Colonic mucosa (tissue), 4 donors: ENCODE data around the gene PPARG. TPM values are rescaled to one million over a fixed set of nuclear protein-coding genes. Genes with fewer than 3 reads are reported as not detected.

Experiments used
- DNase-seq: peaks from one replicate; pipeline ENCODE4 v3.0.0-alpha.2; 2020
- H3K27ac ChIP-seq: fragments of 200-600 bp; one replicate; pipeline ENCODE4 v1.8.0; 2021
- H3K27me3 ChIP-seq: fragments of 200-600 bp; one replicate; pipeline ENCODE4 v1.8.0; 2021
- H3K36me3 ChIP-seq: fragments of 200-600 bp; one replicate; pipeline ENCODE4 v1.8.0; 2021
- H3K4me1 ChIP-seq: fragments of 200-600 bp; one replicate; pipeline ENCODE4 v1.8.0; 2021; ENCODE audit warnings: mild to moderate bottlenecking
- H3K4me3 ChIP-seq: fragments of 200-600 bp; one replicate; pipeline ENCODE4 v1.8.0; 2021
- H3K9ac ChIP-seq, 2 donors: one replicate each; pipeline ENCODE4 v1.7.0; 2013; ENCODE audit warnings: control low read depth in 2 of 2, low read depth in 2 of 2, low read length in 2 of 2
- H3K9me3 ChIP-seq: fragments of 200-600 bp; one replicate; pipeline ENCODE4 v1.8.0; 2021
- intact Hi-C: fragments of 100-400 bp; cut with DNase I; formaldehyde crosslinking; loops from one replicate; pipeline ENCODE4 v1.14.1; 2022
- total RNA-seq, 2 donors: library from RNA; stranded (reverse); fragmentation: NEBNext Ultra II Directional in 1 of 2; extraction: Animal tissue kit (Norgen Biotek cat#: 25700) in 1 of 2; gene quantifications; one replicate each; pipeline ENCODE4 v1.2.1, GENCODE V29; 2021
- TF ChIP-seq, protein P1 (sequence below): fragments of 200-600 bp; IDR thresholded peaks from one replicate; pipeline ENCODE4 v1.8.0; 2022; ENCODE audit warnings: antibody characterized with exemption, mild to moderate bottlenecking
- donor health status: healthy.
- donor health status: DM: no; HTN: no; CAD: no.
- donor health status: DM: no; HTN: no; CAD: no.

The PPARG gene
- total RNA-seq, 2 donors from 2014 or later = 85.2 to 169 TPM

DNA sequence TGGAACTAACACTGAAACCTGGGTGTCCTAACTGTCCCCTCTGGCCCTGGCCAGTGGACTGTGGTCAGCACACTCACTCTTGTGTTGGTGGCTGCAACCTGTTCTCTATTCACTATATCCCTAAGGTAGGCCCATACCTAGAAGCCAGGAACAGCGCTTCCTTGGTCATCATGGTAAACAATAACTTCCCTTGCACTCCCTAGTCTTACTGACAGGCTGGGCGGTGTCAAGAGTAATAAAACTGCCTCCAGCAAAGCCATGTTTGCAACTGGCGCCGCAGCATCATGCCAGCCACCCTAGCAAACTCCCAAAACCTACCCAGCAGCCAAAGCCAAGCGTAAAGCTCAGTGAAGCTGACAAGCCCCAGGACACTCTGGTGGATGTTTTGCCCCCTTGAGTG, 132.3 kb downstream of the PPARG start:
- peak; percentile 70 for DNase-seq
- Histone ChIP-seq H3K27me3 (no peaks in the 10 kb centered on the region), H3K9ac (no peak overlapping the region), H3K4me3 (no peak overlapping the region), H3K27ac (no peak overlapping the region), H3K4me1 (no peaks in the 10 kb centered on the region), H3K9me3 (no peaks in the 10 kb centered on the region), H3K36me3 (no peaks in the 10 kb centered on the region)
- intact Hi-C loops = no loop called here
- TF ChIP-seq, protein P1, sequence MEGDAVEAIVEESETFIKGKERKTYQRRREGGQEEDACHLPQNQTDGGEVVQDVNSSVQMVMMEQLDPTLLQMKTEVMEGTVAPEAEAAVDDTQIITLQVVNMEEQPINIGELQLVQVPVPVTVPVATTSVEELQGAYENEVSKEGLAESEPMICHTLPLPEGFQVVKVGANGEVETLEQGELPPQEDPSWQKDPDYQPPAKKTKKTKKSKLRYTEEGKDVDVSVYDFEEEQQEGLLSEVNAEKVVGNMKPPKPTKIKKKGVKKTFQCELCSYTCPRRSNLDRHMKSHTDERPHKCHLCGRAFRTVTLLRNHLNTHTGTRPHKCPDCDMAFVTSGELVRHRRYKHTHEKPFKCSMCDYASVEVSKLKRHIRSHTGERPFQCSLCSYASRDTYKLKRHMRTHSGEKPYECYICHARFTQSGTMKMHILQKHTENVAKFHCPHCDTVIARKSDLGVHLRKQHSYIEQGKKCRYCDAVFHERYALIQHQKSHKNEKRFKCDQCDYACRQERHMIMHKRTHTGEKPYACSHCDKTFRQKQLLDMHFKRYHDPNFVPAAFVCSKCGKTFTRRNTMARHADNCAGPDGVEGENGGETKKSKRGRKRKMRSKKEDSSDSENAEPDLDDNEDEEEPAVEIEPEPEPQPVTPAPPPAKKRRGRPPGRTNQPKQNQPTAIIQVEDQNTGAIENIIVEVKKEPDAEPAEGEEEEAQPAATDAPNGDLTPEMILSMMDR = no peak

DNA sequence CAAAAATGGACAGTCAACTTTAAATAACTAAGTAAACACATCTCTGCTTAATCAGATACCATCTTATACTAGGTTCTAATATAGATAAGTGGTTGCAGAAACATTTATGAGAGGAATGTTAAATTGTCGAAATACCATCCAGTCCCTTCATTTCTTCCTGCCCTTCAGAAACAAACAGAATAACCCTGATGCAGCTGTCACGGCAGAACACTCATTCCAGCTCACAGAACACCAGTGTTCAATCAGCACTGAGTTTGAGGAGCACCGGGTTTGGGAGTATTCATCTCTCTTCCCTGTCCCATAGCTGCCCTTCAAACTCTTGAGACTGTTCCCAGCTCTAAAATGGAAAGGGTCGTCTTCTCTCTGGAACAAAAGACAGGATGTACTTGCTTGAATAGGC, 134.3 kb downstream of the PPARG start:
- no peaks in the 10 kb centered on the region for H3K27me3 ChIP-seq
- no peak overlapping the region for H3K27ac ChIP-seq
- intact Hi-C loops = no loop called here
- no peaks in the 10 kb centered on the region for H3K4me1 ChIP-seq
- no peaks in the 10 kb centered on the region for H3K36me3 ChIP-seq
- no peak overlapping the region for H3K9ac ChIP-seq
- H3K9me3 ChIP-seq = no peaks in the 10 kb centered on the region
- TF ChIP-seq, protein P1 = no peak
- H3K4me3 ChIP-seq = no peak overlapping the region
- no peak for DNase-seq

DNA sequence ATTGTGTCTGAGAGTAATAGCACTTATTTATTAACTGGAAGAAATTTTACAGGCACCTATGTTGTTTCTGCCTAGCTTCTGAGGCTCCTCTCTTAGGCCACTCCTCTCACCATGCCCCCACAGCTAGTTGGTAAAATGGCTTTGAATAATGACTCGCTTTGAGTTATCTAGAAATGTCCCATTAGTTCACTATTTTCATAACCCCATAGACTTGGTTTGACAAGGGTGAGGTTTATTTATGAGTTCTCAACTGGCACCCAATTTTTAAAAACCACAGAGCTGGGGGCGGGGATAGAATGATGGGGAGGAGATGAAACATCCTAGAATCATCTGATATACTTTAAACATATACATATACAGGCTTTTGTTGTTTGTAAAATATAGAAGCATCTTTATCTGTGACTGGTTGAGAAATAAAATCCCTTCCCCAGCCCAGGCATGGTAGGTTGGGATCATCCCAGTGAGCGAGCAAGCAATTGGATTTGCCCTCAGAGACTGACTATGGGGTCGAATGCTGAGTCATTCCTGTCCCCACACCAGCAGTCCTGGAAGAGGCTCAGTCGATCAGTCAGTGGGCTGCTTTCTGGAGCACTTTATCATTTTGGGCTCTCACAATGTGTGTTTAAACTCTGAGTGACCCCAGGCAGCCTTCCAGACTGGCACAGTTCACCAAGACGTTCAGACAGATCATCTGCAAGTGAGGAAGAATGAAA, 135.2 kb downstream of the PPARG start:
- Histone ChIP-seq H3K36me3 (no peaks in the 10 kb centered on the region), H3K27ac (no peak overlapping the region), H3K9ac (no peak overlapping the region), H3K4me3 (no peak overlapping the region), H3K27me3 (no peaks in the 10 kb centered on the region), H3K4me1 (no peaks in the 10 kb centered on the region), H3K9me3 (no peaks in the 10 kb centered on the region)
- TF ChIP-seq, protein P1 = no peak
- intact Hi-C loops = no loop called here
- no peak for DNase-seq

DNA sequence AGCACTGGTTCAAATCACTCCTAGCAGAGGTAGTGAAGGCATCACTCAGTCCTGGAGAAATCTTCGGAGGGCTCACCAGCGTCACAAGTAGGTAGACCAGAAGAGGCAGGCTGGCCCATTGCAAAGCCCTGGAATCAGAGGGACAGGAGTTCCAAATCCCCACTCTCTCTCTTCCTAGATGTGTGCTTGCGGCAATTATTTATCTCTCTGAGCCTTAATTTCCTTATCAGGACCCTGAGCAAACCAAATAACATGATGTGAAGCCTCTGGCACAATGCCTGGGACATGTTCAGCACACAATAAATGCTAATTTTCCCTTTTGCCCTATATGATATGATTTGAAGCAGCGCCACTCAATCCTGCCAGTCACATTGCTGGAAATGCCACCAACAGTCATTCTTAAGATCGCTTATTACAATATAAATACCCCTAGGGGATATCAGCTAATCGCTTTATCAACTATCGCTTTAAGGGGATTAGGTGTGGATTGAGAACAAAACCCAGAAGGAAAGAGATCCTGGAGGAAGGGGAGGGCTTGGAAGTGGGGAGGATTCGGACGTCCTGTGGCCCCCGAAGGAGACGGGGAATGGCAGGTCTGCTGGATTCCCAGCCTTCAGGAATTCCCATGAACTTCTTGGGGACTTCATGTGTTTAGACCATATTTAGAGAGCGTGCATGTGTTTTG, 135.9 kb downstream of the PPARG start:
- TF ChIP-seq, protein P1 = no peak
- H3K9me3 ChIP-seq = no peaks in the 10 kb centered on the region
- intact Hi-C loops = no loop called here
- no peaks in the 10 kb centered on the region for H3K36me3 ChIP-seq
- no peak overlapping the region for H3K27ac ChIP-seq
- H3K27me3 ChIP-seq = no peaks in the 10 kb centered on the region
- H3K4me3 ChIP-seq = no peak overlapping the region
- DNase-seq = no peak
- no peaks in the 10 kb centered on the region for H3K4me1 ChIP-seq
- no peak overlapping the region for H3K9ac ChIP-seq

DNA sequence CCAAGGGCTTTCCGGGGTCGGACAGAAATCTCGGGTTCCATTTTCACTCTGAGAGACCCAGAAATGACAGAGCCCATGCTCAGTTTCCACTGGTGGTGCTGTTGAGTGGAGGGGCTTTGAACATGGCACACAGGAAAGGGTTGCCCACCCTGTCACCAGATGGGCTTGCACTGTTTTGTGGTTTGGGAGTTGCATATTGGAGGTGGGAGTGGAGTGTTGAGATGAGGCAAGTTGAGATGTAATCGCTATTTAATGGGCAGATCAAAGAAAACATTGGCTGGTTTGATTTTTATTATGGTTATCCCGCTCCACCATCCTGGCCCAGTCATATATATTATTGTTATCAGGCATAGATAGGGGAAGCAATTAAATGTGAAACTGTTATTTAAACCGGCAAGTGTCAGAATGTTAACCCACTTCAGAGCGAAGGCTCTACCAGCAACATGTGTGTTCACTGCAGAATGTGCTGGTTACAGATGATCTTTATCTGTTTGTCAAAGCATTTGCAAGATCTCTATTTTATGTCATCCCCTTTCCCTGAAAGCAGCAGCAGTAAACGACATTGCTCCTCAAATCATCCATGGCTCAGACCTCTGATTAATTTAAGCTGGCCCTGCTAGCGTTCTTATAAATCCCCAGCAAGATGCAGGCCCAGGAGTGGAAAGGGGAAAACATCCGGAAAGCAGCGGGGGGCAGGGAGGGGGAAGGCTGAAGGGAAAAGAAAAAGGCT, 137.1 kb downstream of the PPARG start:
- H3K36me3 ChIP-seq = no peaks in the 10 kb centered on the region
- TF ChIP-seq, protein P1 = no peak

More for the DNA sequence above, 137.1 kb downstream of the PPARG start:
- H3K27ac ChIP-seq = no peak overlapping the region
- H3K4me3 ChIP-seq = no peak overlapping the region
- H3K9me3 ChIP-seq = no peaks in the 10 kb centered on the region
- no peaks in the 10 kb centered on the region for H3K4me1 ChIP-seq
- H3K27me3 ChIP-seq = no peaks in the 10 kb centered on the region
- H3K9ac ChIP-seq = no peak overlapping the region
- no peak for DNase-seq
- intact Hi-C loops = no loop called here
